Neural cell (in vitro differentiated cells): ENCODE results near the gene RNU6-9. TPM values are rescaled to one million over a fixed set of nuclear protein-coding genes. Genes with fewer than 3 reads are reported as not detected.

Source experiments
- H2AFZ ChIP-seq: fragments of 200-600, 300-800 bp; sonication (generic), shearing (Covaris generic); 2 replicates; pipeline ENCODE4 v1.6.0; 2014; ENCODE audit warnings: low read depth, mild to moderate bottlenecking, antibody characterized with exemption, low read length, moderate library complexity
- H3F3A ChIP-seq: fragments of 200-600 bp; shearing (Covaris generic); 2 replicates; pipeline ENCODE4 v1.6.1; 2016; ENCODE audit warnings: mild to moderate bottlenecking, moderate library complexity, mixed read lengths, antibody characterized with exemption, low read length; ENCODE audit not compliant: insufficient read depth, poor library complexity, severe bottlenecking
- H3K27ac ChIP-seq: fragments of 200-600, 300-800 bp; sonication (generic), shearing (Covaris generic); 2 replicates; pipeline ENCODE4 v1.5.1; 2014; ENCODE audit warnings: mild to moderate bottlenecking, low read length, moderate library complexity
- H3K27me3 ChIP-seq: fragments of 300-800, 200-600 bp; sonication (generic), shearing (Covaris generic); 2 replicates; pipeline ENCODE4 v1.6.0; 2014; ENCODE audit warnings: mild to moderate bottlenecking, low read depth, low read length, moderate library complexity; ENCODE audit not compliant: insufficient read depth
- H3K36me3 ChIP-seq: fragments of 300-800, 200-600 bp; sonication (generic), shearing (Covaris generic); 2 replicates; pipeline ENCODE4 v1.5.1; 2014; ENCODE audit warnings: mild to moderate bottlenecking, antibody characterized with exemption, low read length, moderate library complexity; ENCODE audit not compliant: insufficient read depth
- H3K4me2 ChIP-seq: fragments of 300-800, 200-600 bp; sonication (generic), shearing (Covaris generic); 2 replicates; pipeline ENCODE4 v1.6.0; 2014; ENCODE audit warnings: mild to moderate bottlenecking, low read length
- H3K4me3 ChIP-seq: fragments of 300-800, 200-600 bp; sonication (generic), shearing (Covaris generic); 2 replicates; pipeline ENCODE4 v1.5.1; 2014; ENCODE audit warnings: mild to moderate bottlenecking, low read length, moderate library complexity
- H3K79me2 ChIP-seq: fragments of 200-600 bp; shearing (Covaris generic); replicated peaks from 2 replicates; pipeline ENCODE4 v1.6.0; 2014; ENCODE audit warnings: mild to moderate bottlenecking, low read length, moderate library complexity; ENCODE audit not compliant: insufficient read depth
- H3K9ac ChIP-seq: fragments of 300-800, 200-600 bp; sonication (generic), shearing (Covaris generic); 2 replicates; pipeline ENCODE4 v1.6.1; 2016; ENCODE audit warnings: mild to moderate bottlenecking, low read length, mixed read lengths
- H3K9me2 ChIP-seq: fragments of 200-600 bp; shearing (Covaris generic); 2 replicates; pipeline ENCODE4 v1.6.1; 2016; ENCODE audit warnings: mild to moderate bottlenecking, low read length, mixed read lengths; ENCODE audit not compliant: insufficient read depth
- H3K9me3 ChIP-seq: fragments of 200-600, 300-800 bp; sonication (generic), shearing (Covaris generic); 2 replicates; pipeline ENCODE4 v1.6.1; 2016; ENCODE audit warnings: mild to moderate bottlenecking, mixed run types, low read length, moderate library complexity, mixed read lengths
- H4K20me1 ChIP-seq: fragments of 200-600 bp; shearing (Covaris generic); 2 replicates; pipeline ENCODE4 v1.6.1; 2016; ENCODE audit warnings: mild to moderate bottlenecking, mixed run types; ENCODE audit not compliant: insufficient read depth
- CTCF ChIP-seq: fragments of 450-650 bp; IDR thresholded peaks from 2 replicates; pipeline ENCODE4 v1.5.1; 2014; ENCODE audit warnings: antibody characterized with exemption, mild to moderate bottlenecking, moderate library complexity; ENCODE audit not compliant: poor library complexity, severe bottlenecking
- EP300 ChIP-seq: fragments of 450-650 bp; conservative IDR thresholded peaks from 2 replicates; pipeline ENCODE4 v1.6.1; 2014; ENCODE audit warnings: antibody characterized with exemption, mild to moderate bottlenecking, moderate library complexity; ENCODE audit not compliant: poor library complexity, severe bottlenecking
- EZH2 ChIP-seq: fragments of 200-600, 300-800 bp; shearing (Covaris generic), sonication (generic); IDR thresholded peaks from 2 replicates; pipeline ENCODE4 v1.6.1; 2014; ENCODE audit warnings: antibody characterized with exemption, low read length, borderline replicate concordance, mild to moderate bottlenecking; ENCODE audit not compliant: insufficient read depth, poor library complexity, severe bottlenecking
- MXI1 ChIP-seq: fragments of 450-650 bp; conservative IDR thresholded peaks from 2 replicates; pipeline ENCODE4 v1.6.1; 2014; ENCODE audit warnings: antibody characterized with exemption, mild to moderate bottlenecking; ENCODE audit not compliant: poor library complexity, severe bottlenecking
- POLR2AphosphoS5 ChIP-seq: IDR thresholded peaks from 2 replicates; pipeline ENCODE4 v1.6.1; 2012
- RAD21 ChIP-seq: fragments of 450-650 bp; conservative IDR thresholded peaks from 2 replicates; pipeline ENCODE4 v1.6.1; 2014; ENCODE audit warnings: antibody characterized with exemption, mild to moderate bottlenecking, moderate library complexity
- REST ChIP-seq: IDR thresholded peaks from 2 replicates; pipeline ENCODE4 v1.6.1; 2012; ENCODE audit warnings: borderline replicate concordance
- SMC3 ChIP-seq: fragments of 450-650 bp; conservative IDR thresholded peaks from 2 replicates; pipeline ENCODE4 v1.6.1; 2014; ENCODE audit warnings: antibody characterized with exemption, mild to moderate bottlenecking, moderate library complexity; ENCODE audit not compliant: poor library complexity
- TAF1 ChIP-seq: IDR thresholded peaks from 2 replicates; pipeline ENCODE4 v1.6.1; 2012; ENCODE audit warnings: low read depth
- polyA plus RNA-seq: library from polyadenylated mRNA; depleted of rRNA; stranded (reverse); fragments of >200 nt; gene quantifications from 2 replicates; pipeline ENCODE4 v1.2.3, GENCODE V29; 2014

Gene RNU6-9
- polyA plus RNA-seq, 1 donor from 2014 or later: not detected

DNA sequence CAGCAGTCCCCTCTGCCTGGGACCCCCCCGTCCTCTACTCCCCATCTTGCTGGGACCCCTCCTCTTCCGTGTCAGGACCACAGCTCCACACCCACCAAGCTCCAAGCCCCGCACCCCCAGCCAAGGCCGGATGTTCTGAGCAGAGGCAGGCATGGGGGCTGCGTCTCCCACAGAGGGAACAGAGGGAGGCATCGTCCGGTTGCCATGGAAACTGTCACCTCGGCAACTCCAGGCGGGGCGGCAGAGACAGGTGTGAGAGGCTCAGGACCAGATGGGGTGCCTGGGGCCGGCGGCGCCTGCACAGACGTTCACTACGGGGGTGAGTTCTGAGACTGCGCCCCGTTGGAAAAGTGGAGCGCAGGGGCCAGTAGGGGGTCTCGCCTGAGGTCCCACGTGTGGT lies 5.4 kb downstream of the RNU6-9 start:
- Histone ChIP-seq H3K36me3 (no peaks in the 10 kb centered on the region), H3K4me2 (no peak overlapping the region), H3K9ac (peak overlapping the region; percentile 16), H2AFZ (no peak overlapping the region), H3K9me2 (no peaks in the 10 kb centered on the region), H3K4me3 (peak overlapping the region; percentile 34), H4K20me1 (no peaks in the 10 kb centered on the region), H3F3A (no peaks in the 10 kb centered on the region), H3K9me3 (no peaks in the 10 kb centered on the region), H3K27ac (peak overlapping the region; percentile 28), H3K79me2 (no peaks in the 10 kb centered on the region), H3K27me3 (no peaks in the 10 kb centered on the region)
- TF ChIP-seq RAD21 (no peak), MXI1 (peak; percentile 33)

DNA sequence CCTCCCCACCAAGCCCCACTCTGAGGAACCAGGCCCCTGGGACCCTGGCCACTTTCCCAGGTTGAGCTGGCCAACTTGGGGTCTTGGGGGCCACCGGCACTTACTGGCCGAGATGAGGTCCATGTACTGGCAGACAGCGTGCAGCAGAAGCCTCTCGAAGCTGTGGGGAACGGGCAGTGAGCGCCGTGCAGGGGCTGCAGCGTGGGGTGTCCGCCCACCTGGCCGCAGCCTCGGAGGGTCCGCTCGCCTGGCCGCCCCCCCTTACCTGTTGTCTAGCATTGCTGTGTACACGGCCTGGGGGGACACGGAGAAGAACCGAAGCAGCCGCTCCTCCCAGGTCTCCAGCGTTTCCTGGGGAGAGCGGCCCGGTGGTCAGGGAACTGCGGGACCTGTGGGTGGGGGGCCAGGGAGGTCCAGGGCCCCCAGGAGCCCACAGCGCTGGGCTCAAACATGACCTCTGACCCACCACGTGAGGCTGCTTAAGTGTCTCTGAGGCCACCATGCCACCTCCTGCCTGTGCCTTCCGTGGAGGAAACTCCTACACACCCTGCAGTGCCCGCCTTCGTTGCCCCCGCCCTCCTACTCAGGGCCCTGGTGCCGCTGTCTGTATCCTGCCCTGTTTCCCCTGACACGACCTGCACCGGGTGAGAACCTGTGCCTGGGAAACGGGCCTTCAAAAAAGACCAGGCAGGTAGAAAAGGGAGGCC lies 6.2 kb downstream of the RNU6-9 start:
- H3K9me3 ChIP-seq: no peaks in the 10 kb centered on the region
- no peaks in the 10 kb centered on the region for H4K20me1 ChIP-seq
- H3K9ac ChIP-seq: no peak overlapping the region
- H3K79me2 ChIP-seq: no peaks in the 10 kb centered on the region
- H3K4me2 ChIP-seq: no peak overlapping the region
- TF ChIP-seq TAF1 (no peak), POLR2AphosphoS5 (no peak), SMC3 (no peak), CTCF (no peak), REST (no peak), EP300 (no peak), MXI1 (no peak), RAD21 (no peak), EZH2 (no peak)
- H3K27me3 ChIP-seq: no peaks in the 10 kb centered on the region
- H3K27ac ChIP-seq: no peak overlapping the region
- H3F3A ChIP-seq: no peaks in the 10 kb centered on the region
- no peaks in the 10 kb centered on the region for H3K9me2 ChIP-seq
- no peak overlapping the region for H2AFZ ChIP-seq
- H3K4me3 ChIP-seq: no peak overlapping the region
- H3K36me3 ChIP-seq: no peaks in the 10 kb centered on the region

DNA sequence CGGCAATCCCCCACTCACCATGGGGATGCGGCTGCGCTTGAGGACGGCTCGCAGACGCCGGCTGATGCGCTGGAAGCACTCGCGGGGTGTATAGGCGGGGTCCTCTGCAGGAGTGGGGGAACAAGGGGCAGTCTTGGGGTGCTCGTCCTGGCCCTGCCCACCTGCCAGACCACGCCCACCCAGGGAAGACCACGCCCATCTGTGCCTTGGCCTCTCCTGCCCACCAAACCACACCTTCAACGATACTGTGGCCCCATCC lies 6.7 kb downstream of the RNU6-9 start:
- Histone ChIP-seq H3F3A (no peaks in the 10 kb centered on the region), H3K27me3 (no peaks in the 10 kb centered on the region), H3K79me2 (no peaks in the 10 kb centered on the region), H3K27ac (no peak overlapping the region), H3K9ac (no peak overlapping the region), H3K4me3 (no peak overlapping the region), H3K36me3 (no peaks in the 10 kb centered on the region), H3K9me2 (no peaks in the 10 kb centered on the region), H2AFZ (no peak overlapping the region), H4K20me1 (no peaks in the 10 kb centered on the region), H3K9me3 (no peaks in the 10 kb centered on the region), H3K4me2 (no peak overlapping the region)
- TF ChIP-seq MXI1 (no peak), RAD21 (no peak), SMC3 (no peak), CTCF (no peak), TAF1 (no peak), REST (no peak), EP300 (no peak), EZH2 (no peak), POLR2AphosphoS5 (no peak)
